ENCODE data around the gene AKAP13.

AKAP13 gene

GRCh38 chr15:85756411-85757072 is 376.1 kb downstream of the AKAP13 start:
- no peak for DNase-seq (ENCODE audit: low spot score)

GRCh38 chr15:85757073-85757938 is 376.9 kb downstream of the AKAP13 start:
- DNase-seq (ENCODE audit: low spot score) = no peak

GRCh38 chr15:85757939-85758654 is 377.7 kb downstream of the AKAP13 start:
- no peak for DNase-seq (ENCODE audit: low spot score)

GRCh38 chr15:85758655-85758978 is 378.2 kb downstream of the AKAP13 start:
- DNase-seq (ENCODE audit: low spot score) = no peak

GRCh38 chr15:85759376-85759775 is 379.0 kb downstream of the AKAP13 start:
- no peak for DNase-seq (ENCODE audit: low spot score)

- DNase-seq (ENCODE audit: low spot score) = no peak
These were observed 379.6 kb downstream of the AKAP13 start for GRCh38 chr15:85760049-85760448.

- DNase-seq (ENCODE audit: low spot score) = no peak
These were observed 380.3 kb downstream of the AKAP13 start for GRCh38 chr15:85760531-85761371.

- no peak for DNase-seq (ENCODE audit: low spot score)
These were observed 381.2 kb downstream of the AKAP13 start for GRCh38 chr15:85761635-85762034.

- DNase-seq (ENCODE audit: low spot score) = no peak
These were observed 381.8 kb downstream of the AKAP13 start for GRCh38 chr15:85762039-85762755.

GRCh38 chr15:85762756-85763127 is 382.3 kb downstream of the AKAP13 start:
- DNase-seq (ENCODE audit: low spot score) = no peak

GRCh38 chr15:85763157-85763556 is 382.8 kb downstream of the AKAP13 start:
- no peak for DNase-seq (ENCODE audit: low spot score)

GRCh38 chr15:85763673-85764633 is 383.6 kb downstream of the AKAP13 start:
- no peak for DNase-seq (ENCODE audit: low spot score)

- DNase-seq (ENCODE audit: low spot score) = no peak
These were observed 384.4 kb downstream of the AKAP13 start for GRCh38 chr15:85764649-85765277.

- DNase-seq (ENCODE audit: low spot score) = peak; percentile 72
These were observed 385.8 kb downstream of the AKAP13 start for GRCh38 chr15:85766001-85766831.

GRCh38 chr15:85767785-85768529 is 387.6 kb downstream of the AKAP13 start:
- DNase-seq (ENCODE audit: low spot score) = no peak

GRCh38 chr15:85768595-85769168 is 388.3 kb downstream of the AKAP13 start:
- no peak for DNase-seq (ENCODE audit: low spot score)

GRCh38 chr15:85769182-85769900 is 388.9 kb downstream of the AKAP13 start:
- no peak for DNase-seq (ENCODE audit: low spot score)
